ENCODE results near the gene ZNF345. TPM values are rescaled to one million over a fixed set of nuclear protein-coding genes. Genes with fewer than 3 reads are reported as not detected.

The ZNF345 gene
- total and polyA plus RNA-seq, 2 of the 4 experiments (the other 2 are of a cell fraction): 1.8 to 3.0 TPM

GRCh38 chr19:36837906-36838783 lies 12.5 kb upstream of the ZNF345 start, which contains the start of gene ZNF790:
Gene ZNF790 (minus strand): TSS chr19:36838387. CDS start chr19:36825619, 12,768 bp downstream.
- in situ Hi-C loops (cut with MboI; ENCODE audit: low sequenced_read_pairs): no loop called here
- peak within 1 kb of the TSS; percentile 41; the same call in 1 of the 2 replicates for H2BK20ac ChIP-seq (ENCODE audit: low read depth, low read length)
- TF ChIP-seq CTCF (conservative IDR thresholded peaks at IDR 0.05; ENCODE audit: low read depth, low read length) (no peak), NFE2L2 (IDR thresholded peaks at IDR 0.05; ENCODE audit: low read depth, low read length) (no peak), MAZ (IDR thresholded peaks at IDR 0.05; ENCODE audit: borderline replicate concordance, low read depth, low read length) (peak; percentile 49; the same call in 1 of the 2 replicates), RFX5 (IDR thresholded peaks at IDR 0.05; ENCODE audit: low read depth, low read length) (no peak), POLR2A (IDR thresholded peaks at IDR 0.05; ENCODE audit: low read depth, low read length) (peak; percentile 48; the same call in 1 of the 2 replicates), USF2 (IDR thresholded peaks at IDR 0.05; ENCODE audit: low read depth, low read length) (no peak), CEBPB (IDR thresholded peaks at IDR 0.05; ENCODE audit: low read depth, low read length) (no peak), FOS (IDR thresholded peaks at IDR 0.05; ENCODE audit: low read depth, low read length) (no peak), SMC3 (IDR thresholded peaks at IDR 0.05; ENCODE audit: low read depth, low read length) (no peak), CHD1 (IDR thresholded peaks at IDR 0.05; ENCODE audit: low read depth, low read length) (no peak), MAFK (IDR thresholded peaks at IDR 0.05; ENCODE audit: low read depth, low read length) (no peak), RCOR1 (IDR thresholded peaks at IDR 0.05; ENCODE audit: insufficient replicate concordance, low read length) (no peak), ELK1 (IDR thresholded peaks at IDR 0.05; ENCODE audit: borderline replicate concordance, low read depth, low read length) (no peak)

More at GRCh38 chr19:36837906-36838783, 12.5 kb upstream of the ZNF345 start, which contains the start of gene ZNF790:
- dilution Hi-C loops (cut with HindIII; ENCODE audit: low sequenced_read_pairs, unreplicated experiment): no loop called here
- peaks cover 17% of the 10 kb centered on the region for H3K9me3 ChIP-seq (ENCODE audit: control insufficient read depth, insufficient read depth, low read length)
- peak within 1 kb of the TSS; percentile 87 for H3K4me2 ChIP-seq (ENCODE audit: low read depth, low read length)
- H4K8ac ChIP-seq (ENCODE audit: low read depth in 2 of 2, low read length in 2 of 2): peak within 1 kb of the TSS; percentile 79 to 97
- peak within 1 kb of the TSS; percentile 78 for H2BK120ac ChIP-seq (ENCODE audit: low read depth, low read length)
- peak within 1 kb of the TSS; percentile 87 for H3K9ac ChIP-seq (ENCODE audit: low read depth, low read length)
- H3K14ac ChIP-seq (replicated peaks; ENCODE audit: low read depth, low read length): peak within 1 kb of the TSS; percentile 99
- peak within 1 kb of the TSS; percentile 94 for H4K5ac ChIP-seq (ENCODE audit: low read depth, low read length)
- peak within 1 kb of the TSS; percentile 97 for H3K4ac ChIP-seq (ENCODE audit: low read depth, low read length)
- peak within 1 kb of the TSS; percentile 94 for H2AK9ac ChIP-seq (replicated peaks; ENCODE audit: low read depth, low read length, poor library complexity)
- H3K27ac ChIP-seq (ENCODE audit: insufficient read depth, low read length): peak within 1 kb of the TSS; percentile 95
- H3K18ac ChIP-seq (ENCODE audit: low read depth, low read length): peak within 1 kb of the TSS; percentile 92
- H2AFZ ChIP-seq (replicated peaks; ENCODE audit: low read length, poor library complexity): peak within 1 kb of the TSS; percentile 99
- H3K23ac ChIP-seq (ENCODE audit: low read depth, low read length): peak within 1 kb of the TSS; percentile 91
- peak within 1 kb of the TSS; percentile 86 for H3K56ac ChIP-seq (ENCODE audit: extremely low read depth, insufficient read depth, low read length)
- H3K36me3 ChIP-seq (ENCODE audit: control insufficient read depth, insufficient read depth, low read length): peaks cover 2% of the 10 kb centered on the region
- peak within 1 kb of the TSS; percentile 63; the same call in 1 of the 2 replicates for H2AK5ac ChIP-seq (ENCODE audit: low read depth, low read length)
- no peaks in the 10 kb centered on the region for H4K20me1 ChIP-seq (ENCODE audit: insufficient read depth, low read length)
- 0 out of 2 replicates have a peak, but pooled peaks cover 1% of the 10 kb centered on the region for H3K4me1 ChIP-seq (ENCODE audit: control insufficient read depth, insufficient read depth, low read length)
- H3K4me3 ChIP-seq (ENCODE audit: insufficient read depth, low read depth, low read length): peak within 1 kb of the TSS; percentile 70
- 3% methylated on average over 29 of the region's 56 CpGs; no CpG with 5 or more reads in 1 of the 2 experiments for WGBS, 2 experiments (ENCODE audit: extremely low coverage in 2 of 2, insufficient read length in 1 of 2)
- H3K27me3 ChIP-seq (ENCODE audit: control insufficient read depth, insufficient read depth, low read length): no peaks in the 10 kb centered on the region
- peak within 1 kb of the TSS; percentile 96 for H4K91ac ChIP-seq (ENCODE audit: insufficient read depth, low read depth, low read length)
- ATAC-seq (ENCODE audit: low read depth) (peak; percentile 95), DNase-seq (peak; percentile 89)
- H3K9me1 ChIP-seq (ENCODE audit: insufficient read depth, low read length): no peaks in the 10 kb centered on the region
- H2BK5ac ChIP-seq (ENCODE audit: low read depth, low read length, poor library complexity, severe bottlenecking): peak within 1 kb of the TSS; percentile 97
- ChIA-PET POLR2A (ENCODE audit: unreplicated experiment) (interaction anchor here (1.0 to 1.3 kb wide), 2 partner anchors 12 kb away, joined by 5 read pairs; partner anchors contain the start of gene ZNF345), CTCF (interaction anchor here (0.5 kb wide), 1 partner anchor 21 kb away, joined by 3 read pairs; no protein-coding TSS in a partner anchor)
- intact Hi-C loops (cut with micrococcal nuclease): loop anchor here (1.0 kb wide), 1 partner anchor 12 kb away; the partner anchor contains the start of gene ZNF345
- H3K79me1 ChIP-seq (ENCODE audit: low read depth in 1 of 2, low read length in 2 of 2): peaks cover 14 to 23% of the 10 kb centered on the region in 2 experiments
- BruUV-seq (replicated peaks): no TSS peak
- peak within 1 kb of the TSS; percentile 1; the same call in 1 of the 3 replicates for H2BK15ac ChIP-seq (ENCODE audit: low read depth, low read length)
